WTC11 (cell line): Measurements from ENCODE around the gene CHRM4. TPM values are rescaled to one million over a fixed set of nuclear protein-coding genes. Genes with fewer than 3 reads are reported as not detected.
A peak's percentile ranks its signal among the peaks of the same experiment; 100 is the strongest.

ENCODE experiments used
- ATAC-seq: fragments of 200-7000 bp; cut with Tn5 transposase; 2 replicates; pipeline ENCODE4 v1.10.0; 2021; ENCODE audit warnings: mild to moderate bottlenecking, moderate library complexity
- CTCF ChIA-PET: fragments of 300-600 bp; sonication (Branson Sonifier 250); formaldehyde crosslinking; loops from one replicate; lab custom pipeline; 2021; ENCODE audit warnings: antibody characterized with exemption; lab: Charles Lee
- POLR2A ChIA-PET: fragments of 350-600 bp; sonication (Branson Sonifier 250); formaldehyde crosslinking; loops from one replicate; lab custom pipeline; 2021; ENCODE audit warnings: antibody characterized with exemption; lab: Charles Lee
- DNase-seq: peaks from one replicate; pipeline ENCODE4 v3.0.0; 2021; ENCODE audit warnings: low spot score
- H3K27ac Mint-ChIP-seq: 2 replicates; pipeline ENCODE4 v1.8.0; 2021; ENCODE audit warnings: mixed read lengths
- H3K27me3 Mint-ChIP-seq: 2 replicates; pipeline ENCODE4 v1.8.0; 2021; ENCODE audit warnings: low read depth, mild to moderate bottlenecking, moderate library complexity, mixed read lengths
- H3K36me3 Mint-ChIP-seq: 2 replicates; pipeline ENCODE4 v1.8.0; 2021; ENCODE audit warnings: mixed read lengths
- H3K4me1 Mint-ChIP-seq: 2 replicates; pipeline ENCODE4 v1.8.0; 2022; ENCODE audit warnings: mixed read lengths
- H3K4me3 Mint-ChIP-seq: 2 replicates; pipeline ENCODE4 v1.8.0; 2021; ENCODE audit warnings: mild to moderate bottlenecking, moderate library complexity, mixed read lengths
- H3K9me3 Mint-ChIP-seq: 2 replicates; pipeline ENCODE4 v1.8.0; 2021; ENCODE audit warnings: mixed read lengths
- ATF1 ChIP-seq: sonication (generic); formaldehyde crosslinking; IDR thresholded peaks from 2 replicates; pipeline ENCODE4 v1.8.1; 2023; ENCODE audit warnings: mild to moderate bottlenecking, moderate library complexity, missing genetic modification reagents
- ATF6 ChIP-seq: sonication (generic); formaldehyde crosslinking; IDR thresholded peaks from 2 replicates; pipeline ENCODE4 v1.8.1; 2023; ENCODE audit warnings: mild to moderate bottlenecking, missing genetic modification reagents
- CBFB ChIP-seq: sonication (generic); formaldehyde crosslinking; IDR thresholded peaks from 2 replicates; pipeline ENCODE4 v1.8.1; 2022; ENCODE audit warnings: mild to moderate bottlenecking, low read depth, missing genetic modification reagents
- ETV6 ChIP-seq: sonication (generic); formaldehyde crosslinking; IDR thresholded peaks from 2 replicates; pipeline ENCODE4 v1.8.1; 2022; ENCODE audit warnings: mild to moderate bottlenecking, missing genetic modification reagents
- FOXK1 ChIP-seq: sonication (generic); formaldehyde crosslinking; IDR thresholded peaks from 2 replicates; pipeline ENCODE4 v1.8.0; 2022; ENCODE audit warnings: mild to moderate bottlenecking, moderate library complexity, missing genetic modification reagents
- GABPB1 ChIP-seq: sonication (generic); formaldehyde crosslinking; IDR thresholded peaks from 2 replicates; pipeline ENCODE4 v1.8.1; 2023; ENCODE audit warnings: mild to moderate bottlenecking, missing genetic modification reagents
- KAT7 ChIP-seq: sonication (generic); formaldehyde crosslinking; IDR thresholded peaks from 2 replicates; pipeline ENCODE4 v1.8.1; 2023; ENCODE audit warnings: missing genetic modification reagents, mild to moderate bottlenecking, borderline replicate concordance
- MYBL2 ChIP-seq: sonication (generic); formaldehyde crosslinking; IDR thresholded peaks from 2 replicates; pipeline ENCODE4 v1.8.1; 2023; ENCODE audit warnings: mild to moderate bottlenecking, moderate library complexity, missing genetic modification reagents
- NR3C1 ChIP-seq: sonication (generic); formaldehyde crosslinking; conservative IDR thresholded peaks from 2 replicates; pipeline ENCODE4 v1.8.1; 2023; ENCODE audit warnings: low read depth, mild to moderate bottlenecking, missing genetic modification reagents
- PREB ChIP-seq: sonication (generic); formaldehyde crosslinking; IDR thresholded peaks from 2 replicates; pipeline ENCODE4 v1.8.1; 2022; ENCODE audit warnings: mild to moderate bottlenecking, missing genetic modification reagents, moderate library complexity, borderline replicate concordance
- PRRX2 ChIP-seq: fragments of 250-450 bp; sonication (Bioruptor Pico); IDR thresholded peaks from 2 replicates; pipeline ENCODE4 v1.8.0; 2021; ENCODE audit warnings: mild to moderate bottlenecking
- SP1 ChIP-seq: sonication (generic); formaldehyde crosslinking; conservative IDR thresholded peaks from 2 replicates; pipeline ENCODE4 v1.8.1; 2022; ENCODE audit warnings: missing genetic modification reagents
- TEAD1 ChIP-seq: sonication (generic); formaldehyde crosslinking; IDR thresholded peaks from 2 replicates; pipeline ENCODE4 v1.8.0; 2022; ENCODE audit warnings: mild to moderate bottlenecking, missing genetic modification reagents
- USF2 ChIP-seq: sonication (generic); formaldehyde crosslinking; IDR thresholded peaks from 2 replicates; pipeline ENCODE4 v1.8.1; 2023; ENCODE audit warnings: mild to moderate bottlenecking, missing genetic modification reagents, moderate library complexity
- ZBTB21 ChIP-seq: sonication (generic); formaldehyde crosslinking; IDR thresholded peaks from 2 replicates; pipeline ENCODE4 v1.8.1; 2023; ENCODE audit warnings: mild to moderate bottlenecking, missing genetic modification reagents, borderline replicate concordance
- ZNF138 ChIP-seq: sonication (generic); formaldehyde crosslinking; conservative IDR thresholded peaks from 2 replicates; pipeline ENCODE4 v1.8.1; 2022; ENCODE audit warnings: mild to moderate bottlenecking, moderate library complexity, missing genetic modification reagents
- ZNF232 ChIP-seq: sonication (generic); formaldehyde crosslinking; IDR thresholded peaks from 2 replicates; pipeline ENCODE4 v1.8.0; 2022; ENCODE audit warnings: mild to moderate bottlenecking, missing genetic modification reagents
- ZNF423 ChIP-seq: fragments of 250-450 bp; sonication (Bioruptor Pico); IDR thresholded peaks from 2 replicates; pipeline ENCODE4 v2.1.2; 2022; ENCODE audit warnings: mild to moderate bottlenecking, moderate library complexity
- total RNA-seq: library from RNA; stranded (reverse); gene quantifications from 3 replicates; pipeline ENCODE4 v1.2.3, GENCODE V29; 2021
- TF ChIP-seq, protein P1 (sequence below): sonication (generic); formaldehyde crosslinking; IDR thresholded peaks from 2 replicates; pipeline ENCODE4 v1.8.0; 2023; ENCODE audit warnings: mild to moderate bottlenecking, missing genetic modification reagents
- TF ChIP-seq, protein P2 (sequence below): sonication (generic); formaldehyde crosslinking; IDR thresholded peaks from 2 replicates; pipeline ENCODE4 v1.8.0; 2023; ENCODE audit warnings: missing genetic modification reagents
- TF ChIP-seq, protein P3 (sequence below): sonication (generic); formaldehyde crosslinking; IDR thresholded peaks from 2 replicates; pipeline ENCODE4 v1.8.0; 2023; ENCODE audit warnings: missing genetic modification reagents, mild to moderate bottlenecking, borderline replicate concordance

CHRM4 gene
- total RNA-seq, 1 experiment from 2014 or later, result 0.85 TPM

DNA sequence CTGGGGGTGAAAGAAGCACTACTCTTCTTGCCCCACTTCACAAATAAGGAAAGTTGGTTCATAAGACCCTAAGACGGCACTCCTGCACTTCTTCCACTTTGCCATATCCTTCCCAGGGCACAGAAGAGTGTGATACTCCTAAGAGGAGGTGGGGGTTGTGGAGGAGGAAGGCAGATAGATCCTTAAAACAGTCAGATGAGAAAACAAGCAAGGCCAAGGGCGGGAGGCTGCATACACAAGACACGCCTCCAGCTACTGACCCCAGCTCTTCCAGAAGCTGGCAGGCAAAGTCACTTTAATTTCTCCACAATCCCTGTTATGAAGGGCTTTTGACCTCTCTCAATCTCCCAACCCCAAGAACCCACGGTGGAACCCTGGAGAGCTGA, 1.6 kb upstream of the CHRM4 start (continued):
- no peak for TF ChIP-seq PREB (CRISPR knock-in tag)
- TF ChIP-seq ATF1 (CRISPR knock-in tag), result no peak

GRCh38 chr11:46392421-46393230, 1.1 kb upstream of the CHRM4 start:
- DNase-seq (peak; percentile 92), ATAC-seq (peak; percentile 66)
- Mint-ChIP-seq H3K9me3 (no peaks in the 10 kb centered on the region), H3K4me3 (peak overlapping the region; percentile 84), H3K27me3 (peaks cover 49% of the 10 kb centered on the region), H3K36me3 (no peaks in the 10 kb centered on the region; the same call in 1 of the 2 replicates), H3K27ac (no peak overlapping the region), H3K4me1 (peaks cover 25% of the 10 kb centered on the region)
- ChIA-PET CTCF (interaction anchor here (0.6 to 6.6 kb wide), 61 partner anchors 8 to 521 kb away, joined by 3 to 96 read pairs (median 4); partner anchors contain the start of genes ATG13, CREB3L1, DGKZ and LARGE2), POLR2A (interaction anchor here (0.5 to 1.3 kb wide), 7 partner anchors 9 to 1199 kb away, joined by 3 to 5 read pairs (median 3); no protein-coding TSS in a partner anchor)
- TF ChIP-seq, protein P1, sequence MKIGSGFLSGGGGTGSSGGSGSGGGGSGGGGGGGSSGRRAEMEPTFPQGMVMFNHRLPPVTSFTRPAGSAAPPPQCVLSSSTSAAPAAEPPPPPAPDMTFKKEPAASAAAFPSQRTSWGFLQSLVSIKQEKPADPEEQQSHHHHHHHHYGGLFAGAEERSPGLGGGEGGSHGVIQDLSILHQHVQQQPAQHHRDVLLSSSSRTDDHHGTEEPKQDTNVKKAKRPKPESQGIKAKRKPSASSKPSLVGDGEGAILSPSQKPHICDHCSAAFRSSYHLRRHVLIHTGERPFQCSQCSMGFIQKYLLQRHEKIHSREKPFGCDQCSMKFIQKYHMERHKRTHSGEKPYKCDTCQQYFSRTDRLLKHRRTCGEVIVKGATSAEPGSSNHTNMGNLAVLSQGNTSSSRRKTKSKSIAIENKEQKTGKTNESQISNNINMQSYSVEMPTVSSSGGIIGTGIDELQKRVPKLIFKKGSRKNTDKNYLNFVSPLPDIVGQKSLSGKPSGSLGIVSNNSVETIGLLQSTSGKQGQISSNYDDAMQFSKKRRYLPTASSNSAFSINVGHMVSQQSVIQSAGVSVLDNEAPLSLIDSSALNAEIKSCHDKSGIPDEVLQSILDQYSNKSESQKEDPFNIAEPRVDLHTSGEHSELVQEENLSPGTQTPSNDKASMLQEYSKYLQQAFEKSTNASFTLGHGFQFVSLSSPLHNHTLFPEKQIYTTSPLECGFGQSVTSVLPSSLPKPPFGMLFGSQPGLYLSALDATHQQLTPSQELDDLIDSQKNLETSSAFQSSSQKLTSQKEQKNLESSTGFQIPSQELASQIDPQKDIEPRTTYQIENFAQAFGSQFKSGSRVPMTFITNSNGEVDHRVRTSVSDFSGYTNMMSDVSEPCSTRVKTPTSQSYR (CRISPR knock-in tag), result peak; percentile 93
- TF ChIP-seq, protein P2, sequence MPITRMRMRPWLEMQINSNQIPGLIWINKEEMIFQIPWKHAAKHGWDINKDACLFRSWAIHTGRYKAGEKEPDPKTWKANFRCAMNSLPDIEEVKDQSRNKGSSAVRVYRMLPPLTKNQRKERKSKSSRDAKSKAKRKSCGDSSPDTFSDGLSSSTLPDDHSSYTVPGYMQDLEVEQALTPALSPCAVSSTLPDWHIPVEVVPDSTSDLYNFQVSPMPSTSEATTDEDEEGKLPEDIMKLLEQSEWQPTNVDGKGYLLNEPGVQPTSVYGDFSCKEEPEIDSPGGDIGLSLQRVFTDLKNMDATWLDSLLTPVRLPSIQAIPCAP, result peak; percentile 93
- TF ChIP-seq ZNF423 (CRISPR knock-in tag) (peak; percentile 68), NR3C1 (CRISPR knock-in tag) (no peak; the same call in 1 of the 2 replicates), ZBTB21 (CRISPR knock-in tag) (no peak), CBFB (CRISPR knock-in tag) (0 out of 2 replicates have a peak, but pooled peaks have one; percentile 43), TEAD1 (CRISPR knock-in tag) (peak; percentile 98), MYBL2 (peak; percentile 94), SP1 (CRISPR knock-in tag) (peak; percentile 79), GABPB1 (CRISPR knock-in tag) (peak; percentile 89), ETV6 (peak; percentile 92), ATF1 (CRISPR knock-in tag) (peak; percentile 84; the same call in 1 of the 2 replicates), KAT7 (CRISPR knock-in tag) (peak; percentile 82; the same call in 1 of the 2 replicates), ZNF232 (CRISPR knock-in tag) (peak; percentile 97), ATF6 (CRISPR knock-in tag) (peak; percentile 43; the same call in 1 of the 2 replicates), FOXK1 (CRISPR knock-in tag) (peak; percentile 93), PREB (CRISPR knock-in tag) (peak; percentile 97), ZNF138 (CRISPR knock-in tag) (no peak), USF2 (CRISPR knock-in tag) (0 out of 2 replicates have a peak, but pooled peaks have one; percentile 39), PRRX2 (CRISPR knock-in tag) (no peak)
- TF ChIP-seq, protein P3, sequence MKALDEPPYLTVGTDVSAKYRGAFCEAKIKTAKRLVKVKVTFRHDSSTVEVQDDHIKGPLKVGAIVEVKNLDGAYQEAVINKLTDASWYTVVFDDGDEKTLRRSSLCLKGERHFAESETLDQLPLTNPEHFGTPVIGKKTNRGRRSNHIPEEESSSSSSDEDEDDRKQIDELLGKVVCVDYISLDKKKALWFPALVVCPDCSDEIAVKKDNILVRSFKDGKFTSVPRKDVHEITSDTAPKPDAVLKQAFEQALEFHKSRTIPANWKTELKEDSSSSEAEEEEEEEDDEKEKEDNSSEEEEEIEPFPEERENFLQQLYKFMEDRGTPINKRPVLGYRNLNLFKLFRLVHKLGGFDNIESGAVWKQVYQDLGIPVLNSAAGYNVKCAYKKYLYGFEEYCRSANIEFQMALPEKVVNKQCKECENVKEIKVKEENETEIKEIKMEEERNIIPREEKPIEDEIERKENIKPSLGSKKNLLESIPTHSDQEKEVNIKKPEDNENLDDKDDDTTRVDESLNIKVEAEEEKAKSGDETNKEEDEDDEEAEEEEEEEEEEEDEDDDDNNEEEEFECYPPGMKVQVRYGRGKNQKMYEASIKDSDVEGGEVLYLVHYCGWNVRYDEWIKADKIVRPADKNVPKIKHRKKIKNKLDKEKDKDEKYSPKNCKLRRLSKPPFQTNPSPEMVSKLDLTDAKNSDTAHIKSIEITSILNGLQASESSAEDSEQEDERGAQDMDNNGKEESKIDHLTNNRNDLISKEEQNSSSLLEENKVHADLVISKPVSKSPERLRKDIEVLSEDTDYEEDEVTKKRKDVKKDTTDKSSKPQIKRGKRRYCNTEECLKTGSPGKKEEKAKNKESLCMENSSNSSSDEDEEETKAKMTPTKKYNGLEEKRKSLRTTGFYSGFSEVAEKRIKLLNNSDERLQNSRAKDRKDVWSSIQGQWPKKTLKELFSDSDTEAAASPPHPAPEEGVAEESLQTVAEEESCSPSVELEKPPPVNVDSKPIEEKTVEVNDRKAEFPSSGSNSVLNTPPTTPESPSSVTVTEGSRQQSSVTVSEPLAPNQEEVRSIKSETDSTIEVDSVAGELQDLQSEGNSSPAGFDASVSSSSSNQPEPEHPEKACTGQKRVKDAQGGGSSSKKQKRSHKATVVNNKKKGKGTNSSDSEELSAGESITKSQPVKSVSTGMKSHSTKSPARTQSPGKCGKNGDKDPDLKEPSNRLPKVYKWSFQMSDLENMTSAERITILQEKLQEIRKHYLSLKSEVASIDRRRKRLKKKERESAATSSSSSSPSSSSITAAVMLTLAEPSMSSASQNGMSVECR, result peak; percentile 100
